Measurements from ENCODE around the gene DEFB113.

Gene DEFB113

GRCh38 chr6:49969605-49970004, at the start of gene DEFB113:
TSS of gene DEFB113 (minus strand) at chr6:49969625. CDS start at chr6:49969625, 0 bp downstream.
- ChIA-PET CTCF (no interaction called here), POLR2A (no interaction called here)
- no peak for TF ChIP-seq CTCF (IDR thresholded peaks at IDR 0.05; ENCODE audit: control extremely low read depth, extremely low read depth, low read depth, missing control alignments)
- DNase-seq (ENCODE audit: extremely low spot score), result no peak

GRCh38 chr6:50007819-50008218, 38.4 kb upstream of the DEFB113 start:
- TF ChIP-seq CTCF (IDR thresholded peaks at IDR 0.05; ENCODE audit: control extremely low read depth, extremely low read depth, low read depth, missing control alignments), result no peak
- CTCF ChIA-PET, result no interaction called here
- POLR2A ChIA-PET, result no interaction called here
- DNase-seq (ENCODE audit: extremely low spot score), result no peak

- no peak for TF ChIP-seq CTCF (IDR thresholded peaks at IDR 0.05; ENCODE audit: control extremely low read depth, extremely low read depth, low read depth, missing control alignments)
- POLR2A ChIA-PET, result no interaction called here
- CTCF ChIA-PET, result no interaction called here
- no peak for DNase-seq (ENCODE audit: extremely low spot score)
These were observed 33.7 kb upstream of the DEFB113 start for GRCh38 chr6:50003139-50003538.

GRCh38 chr6:49995278-49995677, 25.9 kb upstream of the DEFB113 start:
- ChIA-PET CTCF (no interaction called here), POLR2A (no interaction called here)
- TF ChIP-seq CTCF (IDR thresholded peaks at IDR 0.05; ENCODE audit: control extremely low read depth, extremely low read depth, low read depth, missing control alignments), result no peak
- DNase-seq (ENCODE audit: extremely low spot score), result no peak

GRCh38 chr6:49988900-49989299, 19.5 kb upstream of the DEFB113 start:
- no peak for TF ChIP-seq CTCF (IDR thresholded peaks at IDR 0.05; ENCODE audit: control extremely low read depth, extremely low read depth, low read depth, missing control alignments)
- ChIA-PET POLR2A (no interaction called here), CTCF (interaction anchor here (1.0 to 1.7 kb wide), 3 partner anchors 9 to 27 kb away, joined by 3 to 5 read pairs (median 3); no protein-coding TSS in a partner anchor)
- no peak for DNase-seq (ENCODE audit: extremely low spot score)

GRCh38 chr6:49987749-49988148, 18.3 kb upstream of the DEFB113 start:
- POLR2A ChIA-PET, result no interaction called here

More at GRCh38 chr6:49987749-49988148, 18.3 kb upstream of the DEFB113 start:
- CTCF ChIA-PET, result no interaction called here
- no peak for TF ChIP-seq CTCF (IDR thresholded peaks at IDR 0.05; ENCODE audit: control extremely low read depth, extremely low read depth, low read depth, missing control alignments)
- no peak for DNase-seq (ENCODE audit: extremely low spot score)

Data from GM10248 (cell line).